Subcutaneous abdominal adipose tissue (tissue), 5 donors: ENCODE measurements around the gene TBC1D22A.

ENCODE experiments used
- H3K27ac ChIP-seq: one replicate; pipeline ENCODE4 v1.7.0; 2013; ENCODE audit warnings: low read depth, mild to moderate bottlenecking, inconsistent platforms, low read length, moderate library complexity
- H3K27me3 ChIP-seq, 5 donors: one replicate each; pipeline ENCODE4 v1.7.0; 2013; ENCODE audit warnings: low read length in 5 of 5, inconsistent platforms in 1 of 5; ENCODE audit not compliant: control insufficient read depth in 5 of 5, insufficient read depth in 4 of 5
- H3K36me3 ChIP-seq, 5 donors: one replicate each; pipeline ENCODE4 v1.7.0; 2013; ENCODE audit warnings: low read length in 5 of 5; ENCODE audit not compliant: control insufficient read depth in 5 of 5, insufficient read depth in 5 of 5
- H3K4me1 ChIP-seq, 5 donors: one replicate each; pipeline ENCODE4 v1.7.0; 2013; ENCODE audit warnings: low read length in 5 of 5, mild to moderate bottlenecking in 3 of 5, moderate library complexity in 1 of 5; ENCODE audit not compliant: control insufficient read depth in 5 of 5, insufficient read depth in 5 of 5
- H3K4me3 ChIP-seq, 5 donors: one replicate each; pipeline ENCODE4 v1.7.0; 2013; ENCODE audit warnings: low read length in 5 of 5, low read depth in 1 of 5
- H3K9ac ChIP-seq, 5 donors: one replicate each; pipeline ENCODE4 v1.7.0; 2013; ENCODE audit warnings: low read length in 5 of 5, mild to moderate bottlenecking in 4 of 5, moderate library complexity in 3 of 5
- H3K9me3 ChIP-seq, 5 donors: one replicate each; pipeline ENCODE4 v1.7.0; 2013; ENCODE audit warnings: low read length in 5 of 5; ENCODE audit not compliant: control insufficient read depth in 5 of 5
- donor health status: healthy.
- donor health status: healthy.
- donor health status: healthy.
- donor health status: healthy.
- donor health status: healthy.

TBC1D22A gene

DNA sequence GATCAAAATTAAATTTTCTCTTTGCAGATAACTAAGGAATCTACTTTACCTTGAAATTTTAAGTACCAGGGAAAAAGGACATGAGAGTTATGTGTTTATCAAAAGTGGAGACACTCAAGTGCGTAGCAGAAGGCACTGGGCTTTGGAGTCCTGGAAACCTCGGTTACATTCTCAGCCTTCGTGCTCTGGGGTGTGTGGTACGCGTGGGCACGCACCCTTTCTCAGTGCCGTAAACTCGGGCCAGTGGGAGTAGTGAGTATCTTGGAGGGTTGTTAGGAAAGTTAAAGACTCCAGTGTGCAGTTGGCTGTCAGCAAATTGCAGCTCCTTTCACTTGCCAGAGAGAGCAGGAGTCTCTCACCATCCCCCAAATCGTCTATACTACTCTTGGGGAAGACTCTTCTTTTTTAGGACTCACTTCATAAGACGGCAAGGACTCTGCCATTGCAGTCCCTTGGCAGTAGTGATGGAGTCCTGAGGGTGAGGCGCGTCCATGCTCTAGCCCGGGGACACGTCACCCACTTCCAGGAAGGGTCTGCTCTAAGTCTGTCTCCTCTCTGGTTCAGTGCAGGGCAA lies 171.8 kb downstream of the TBC1D22A start:
- Histone ChIP-seq H3K27me3 (no peaks in the 10 kb centered on the region), H3K9me3 (no peaks in the 10 kb centered on the region), H3K4me1 (peaks cover 0 to 12% (median 10%) of the 10 kb centered on the region in 5 donors), H3K27ac (no peak overlapping the region), H3K36me3 (peaks cover 0 to 21% (median 10%) of the 10 kb centered on the region in 5 donors), H3K9ac (no peak overlapping the region), H3K4me3 (no peak overlapping the region)

GRCh38 chr22:46934746-46935491 lies 172.5 kb downstream of the TBC1D22A start:
- Histone ChIP-seq H3K4me1 (peaks cover 0 to 12% (median 10%) of the 10 kb centered on the region in 5 donors), H3K9ac (no peak overlapping the region), H3K4me3 (no peak overlapping the region), H3K36me3 (peaks cover 0 to 15% (median 6%) of the 10 kb centered on the region in 5 donors), H3K27me3 (no peaks in the 10 kb centered on the region), H3K9me3 (no peaks in the 10 kb centered on the region), H3K27ac (no peak overlapping the region)

DNA sequence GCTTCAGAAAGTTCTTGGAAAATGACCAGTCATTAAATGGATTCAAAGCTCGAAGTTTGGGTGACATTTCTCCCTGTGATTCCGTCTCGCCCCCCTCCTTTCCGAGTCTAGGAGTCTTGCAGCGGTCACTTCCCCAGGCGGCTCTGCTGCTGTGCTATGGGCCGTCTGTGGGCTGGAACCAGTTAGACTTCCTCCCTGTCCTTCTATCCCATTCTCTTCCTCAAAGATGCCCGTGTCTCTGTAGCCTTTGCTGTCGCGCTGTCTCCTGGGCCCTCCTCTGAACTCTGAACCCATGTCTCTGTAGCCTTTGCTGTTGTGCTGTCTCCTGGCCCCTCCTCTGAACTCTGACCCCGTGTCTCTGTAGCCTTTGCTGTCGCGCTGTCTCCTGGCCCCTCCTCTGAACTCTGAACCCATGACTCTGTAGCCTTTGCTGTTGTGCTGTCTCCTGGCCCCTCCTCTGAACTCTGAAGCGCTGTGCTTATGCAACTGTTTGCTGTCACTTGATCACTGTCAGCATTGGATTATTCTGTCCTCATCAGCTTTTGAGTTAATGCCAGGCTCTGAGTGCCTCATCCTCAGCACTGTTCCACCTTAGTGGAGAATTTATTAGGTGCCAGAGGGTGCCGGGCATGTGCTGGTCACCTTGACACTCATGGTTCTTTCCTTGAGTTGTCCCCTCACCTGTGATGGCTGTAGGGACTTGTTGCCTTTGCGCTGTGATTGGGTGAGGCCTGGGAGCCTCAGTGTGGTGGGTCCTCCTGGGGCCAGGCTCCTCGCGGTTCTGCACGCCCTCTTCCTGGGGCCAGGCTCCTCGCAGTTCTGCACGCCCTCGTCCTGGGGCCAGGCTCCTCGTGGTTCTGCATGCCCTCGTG lies 173.3 kb downstream of the TBC1D22A start:
- H3K36me3 ChIP-seq, result peaks cover 0 to 11% (median 4%) of the 10 kb centered on the region in 5 donors
- no peaks in the 10 kb centered on the region for H3K9me3 ChIP-seq
- no peaks in the 10 kb centered on the region for H3K27me3 ChIP-seq
- H3K4me3 ChIP-seq, result no peak overlapping the region
- H3K27ac ChIP-seq, result no peak overlapping the region
- no peak overlapping the region for H3K9ac ChIP-seq
- peaks cover 0 to 12% (median 10%) of the 10 kb centered on the region in 5 donors for H3K4me1 ChIP-seq

GRCh38 chr22:46936378-46936903 lies 174.0 kb downstream of the TBC1D22A start:
- no peaks in the 10 kb centered on the region for H3K9me3 ChIP-seq
- H3K4me1 ChIP-seq, result peaks cover 0 to 12% (median 10%) of the 10 kb centered on the region in 5 donors
- no peak overlapping the region for H3K27ac ChIP-seq
- H3K4me3 ChIP-seq, result no peak overlapping the region
- peaks cover 0 to 8% (median 2%) of the 10 kb centered on the region in 5 donors for H3K36me3 ChIP-seq
- no peaks in the 10 kb centered on the region for H3K27me3 ChIP-seq
- no peak overlapping the region for H3K9ac ChIP-seq

- Histone ChIP-seq H3K4me3 (no peak overlapping the region), H3K27ac (no peak overlapping the region), H3K36me3 (peaks cover 0 to 6% (median 0%) of the 10 kb centered on the region in 5 donors), H3K9ac (no peak overlapping the region), H3K27me3 (no peaks in the 10 kb centered on the region), H3K4me1 (peaks cover 0 to 15% (median 13%) of the 10 kb centered on the region in 5 donors), H3K9me3 (no peaks in the 10 kb centered on the region)
Measured at GRCh38 chr22:46937185-46937584, 174.7 kb downstream of the TBC1D22A start.

DNA sequence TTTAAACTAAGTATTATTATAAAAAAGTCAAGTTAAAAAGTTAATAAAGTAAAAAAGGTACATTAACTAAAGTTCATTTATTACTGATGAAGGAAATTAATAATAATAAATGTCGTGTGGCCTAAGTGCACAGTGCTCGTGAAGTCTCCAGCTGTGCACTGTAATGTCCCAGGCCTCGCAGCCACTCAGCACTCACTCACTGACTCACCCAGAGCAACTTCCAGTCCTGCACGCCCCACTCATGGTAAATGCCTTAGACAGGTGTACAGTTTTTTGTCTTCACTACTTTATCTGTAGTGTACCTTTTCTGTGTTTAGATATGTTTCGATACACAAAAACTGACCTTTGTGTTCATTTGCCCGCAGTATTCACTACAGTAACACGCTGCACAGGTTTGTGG lies 175.5 kb downstream of the TBC1D22A start:
- no peak overlapping the region for H3K9ac ChIP-seq
- peaks cover 0 to 23% (median 21%) of the 10 kb centered on the region in 5 donors for H3K4me1 ChIP-seq
- H3K27ac ChIP-seq, result no peak overlapping the region
- H3K36me3 ChIP-seq, result peaks cover 0 to 4% (median 0%) of the 10 kb centered on the region in 5 donors
- no peaks in the 10 kb centered on the region for H3K9me3 ChIP-seq
- no peaks in the 10 kb centered on the region for H3K27me3 ChIP-seq
- H3K4me3 ChIP-seq, result no peak overlapping the region

DNA sequence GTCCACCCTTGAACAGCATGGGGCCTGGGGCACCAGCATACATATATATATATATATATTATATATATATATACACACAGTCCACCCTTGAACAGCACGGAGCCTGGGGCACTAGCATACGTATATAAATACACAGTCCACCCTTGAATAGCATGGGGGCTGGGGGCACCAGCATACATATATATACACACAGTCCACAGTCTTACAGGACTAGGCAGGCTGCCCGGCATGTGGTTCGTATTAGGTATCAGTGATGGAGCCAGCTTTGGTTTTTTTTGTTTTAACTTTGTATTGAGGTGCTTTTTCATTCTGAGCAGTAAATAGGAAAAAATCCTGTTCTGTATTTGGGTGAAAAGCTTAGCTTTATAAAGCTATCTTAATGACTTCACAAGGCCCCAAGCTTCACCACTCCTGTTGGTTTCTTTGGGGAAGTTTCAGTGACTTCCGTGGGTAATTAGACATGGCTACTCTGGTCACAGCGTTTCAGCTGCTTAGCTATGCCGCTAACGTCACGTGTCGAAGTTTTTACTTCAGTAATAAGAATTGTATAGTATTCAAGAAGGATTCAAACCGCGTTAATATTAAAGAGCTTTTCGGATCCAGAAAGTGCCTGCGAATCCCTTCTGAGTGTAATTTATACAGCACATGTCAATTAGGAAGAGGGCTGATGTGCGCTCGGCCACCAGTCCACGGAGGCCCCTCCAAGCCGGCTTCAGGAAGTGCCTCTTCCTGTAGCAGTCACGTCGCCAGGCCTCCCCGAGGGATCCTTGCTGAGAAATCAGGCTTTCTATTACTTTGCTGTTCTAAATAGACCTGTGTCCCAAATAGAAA lies 179.7 kb downstream of the TBC1D22A start:
- peak overlapping the region; percentile 66 for H3K27ac ChIP-seq
- H3K9ac ChIP-seq, result peak overlapping the region; percentile 1 to 65 (median 53)
- H3K36me3 ChIP-seq, result peaks cover 0 to 3% (median 0%) of the 10 kb centered on the region in 5 donors
- H3K27me3 ChIP-seq, result no peaks in the 10 kb centered on the region
- H3K9me3 ChIP-seq, result no peaks in the 10 kb centered on the region
- H3K4me1 ChIP-seq, result peaks cover 0 to 19% (median 18%) of the 10 kb centered on the region in 5 donors
- peak overlapping the region; percentile 25 to 53 (median 51) for H3K4me3 ChIP-seq

DNA sequence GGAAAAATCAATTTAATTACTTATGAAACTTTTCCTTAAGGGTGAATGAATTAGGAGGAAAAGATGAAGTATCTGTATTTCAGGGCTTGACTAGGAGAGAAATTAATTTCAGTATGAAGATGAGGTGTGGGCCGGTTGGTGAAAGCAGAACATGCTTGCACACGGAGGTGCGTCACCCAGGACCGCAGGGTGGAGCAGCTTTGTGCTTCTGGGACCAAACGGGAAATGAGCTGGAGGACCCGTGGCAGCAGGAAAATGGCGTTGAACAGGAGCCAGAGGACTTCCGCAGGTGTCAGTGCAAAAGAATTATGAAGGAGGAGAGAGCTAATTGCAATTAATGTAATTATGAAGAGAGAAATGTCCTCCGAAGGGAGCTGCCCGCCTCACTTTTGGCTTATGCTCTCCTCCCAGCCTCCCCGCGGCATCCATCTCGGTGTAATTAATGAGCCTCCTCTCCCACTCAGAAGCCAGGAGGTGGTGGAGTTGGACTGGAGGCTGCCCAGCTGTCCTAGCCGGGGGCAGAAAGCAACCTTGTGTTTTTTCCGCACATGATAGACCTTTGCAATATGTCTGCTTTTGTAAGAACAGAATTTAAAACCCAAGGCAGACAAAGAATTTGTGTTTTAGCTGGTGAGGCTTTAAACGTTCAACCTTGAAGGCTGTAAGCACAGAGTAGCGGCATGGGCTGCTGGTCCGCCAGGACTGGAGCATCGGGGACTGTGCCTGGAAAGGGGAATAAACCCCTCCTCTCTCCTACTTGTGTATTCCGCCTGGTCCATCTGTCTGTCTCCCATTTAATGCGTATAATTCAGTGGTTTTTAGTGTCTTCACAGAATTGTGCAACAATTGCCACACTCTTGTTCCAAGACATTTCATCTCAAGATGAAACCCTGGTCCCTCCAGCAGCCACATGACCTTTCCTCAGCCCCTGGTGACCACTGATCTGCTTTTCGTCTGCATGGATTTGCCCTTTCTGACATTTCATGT lies 180.6 kb downstream of the TBC1D22A start:
- H3K36me3 ChIP-seq, result peaks cover 0 to 3% (median 0%) of the 10 kb centered on the region in 5 donors
- H3K9me3 ChIP-seq, result no peaks in the 10 kb centered on the region
- H3K4me3 ChIP-seq, result peak overlapping the region; percentile 25 to 53 (median 51)
- H3K27ac ChIP-seq, result peak overlapping the region; percentile 66
- H3K27me3 ChIP-seq, result no peaks in the 10 kb centered on the region
- peak overlapping the region in 4 of 5 donors; percentile 1 to 65 (median 58) for H3K9ac ChIP-seq
- peaks cover 0 to 19% (median 18%) of the 10 kb centered on the region in 5 donors for H3K4me1 ChIP-seq
